ENCODE measurements around the gene LHPP. TPM values are rescaled to one million over a fixed set of nuclear protein-coding genes. Genes with fewer than 3 reads are reported as not detected.

LHPP gene
- total and polyA plus RNA-seq, 2 experiments from 2014 or later: 27.4 to 40.2 TPM

- TF ChIP-seq ZNF462 (CRISPR knock-in tag; IDR thresholded peaks at IDR 0.05) (no peak), EZH2 (IDR thresholded peaks at IDR 0.05; ENCODE audit: low read depth, unreplicated experiment) (no peak)
Observed at GRCh38 chr10:124602121-124602561, 140.5 kb downstream of the LHPP start (continued).

- Histone ChIP-seq H3K4me2 (no peak overlapping the region), H3K36me3 (ENCODE audit: insufficient read depth) (no peaks in the 10 kb centered on the region), H3K27me3 (ENCODE audit: insufficient read depth) (no peaks in the 10 kb centered on the region), H3K27ac (ENCODE audit: low read depth) (no peak overlapping the region), H3K4me3 (no peak overlapping the region), H3K9me2 (ENCODE audit: insufficient read depth) (no peaks in the 10 kb centered on the region), H3F3A (replicated peaks; ENCODE audit: low read depth) (no peaks in the 10 kb centered on the region), H4K20me1 (replicated peaks; ENCODE audit: insufficient read depth) (no peaks in the 10 kb centered on the region; the same call in 1 of the 2 replicates), H3K79me2 (replicated peaks; ENCODE audit: insufficient read depth) (no peaks in the 10 kb centered on the region), H2AFZ (no peak overlapping the region), H3K4me1 (ENCODE audit: insufficient read depth) (no peaks in the 10 kb centered on the region)
- Mint-ChIP-seq H3K9me3 (no peaks in the 10 kb centered on the region), H3K36me3 (ENCODE audit: low read depth) (no peaks in the 10 kb centered on the region), H3K4me1 (0 out of 3 replicates have a peak, but pooled peaks cover 3% of the 10 kb centered on the region), H3K4me3 (no peak overlapping the region), H3K27ac (no peak overlapping the region), H3K27me3 (ENCODE audit: insufficient read depth, low read depth, poor library complexity) (peaks cover 9% of the 10 kb centered on the region)
- ATAC-seq (no peak), DNase-seq (ENCODE audit: low spot score) (no peak)
- no peak for TF ChIP-seq EZH2 (IDR thresholded peaks at IDR 0.05; ENCODE audit: low read depth, unreplicated experiment)
- TF ChIP-seq CREB1 (CRISPR knock-in tag; IDR thresholded peaks at IDR 0.05; ENCODE audit: low read depth): no peak
- no peak for TF ChIP-seq JUNB (IDR thresholded peaks at IDR 0.05; ENCODE audit: unreplicated experiment)
- no peak for TF ChIP-seq REST (IDR thresholded peaks at IDR 0.05; ENCODE audit: unreplicated experiment)
- no peak for TF ChIP-seq CTCF (conservative IDR thresholded peaks at IDR 0.05; ENCODE audit: low read depth in 2 of 2)
Observed at GRCh38 chr10:124602646-124603365, 141.2 kb downstream of the LHPP start.

Data from GM23338 (cell line).